Suprapubic skin (tissue), 4 donors: ENCODE data around the gene NRXN3. TPM values are rescaled to one million over a fixed set of nuclear protein-coding genes. Genes with fewer than 3 reads are reported as not detected.

Source experiments
- DNase-seq, 2 donors: peaks; one replicate each; pipeline ENCODE4 v3.0.0-alpha.2; 2019; ENCODE audit warnings: low spot score in 2 of 2
- H3K27ac ChIP-seq: fragments of 200-600 bp; sonication (generic); one replicate; pipeline ENCODE4 v1.5.1; 2019
- H3K27me3 ChIP-seq: fragments of 200-600 bp; sonication (generic); one replicate; pipeline ENCODE4 v1.5.1; 2019
- H3K36me3 ChIP-seq: fragments of 200-600 bp; sonication (generic); one replicate; pipeline ENCODE4 v1.5.1; 2019
- H3K4me1 ChIP-seq: fragments of 200-600 bp; sonication (generic); one replicate; pipeline ENCODE4 v1.5.1; 2019
- H3K4me3 ChIP-seq: fragments of 200-600 bp; sonication (generic); one replicate; pipeline ENCODE4 v1.5.1; 2019; ENCODE audit warnings: mild to moderate bottlenecking
- H3K9me3 ChIP-seq: fragments of 200-600 bp; sonication (generic); one replicate; pipeline ENCODE4 v1.5.1; 2019
- CTCF ChIP-seq, 2 donors: fragments of 200-600 bp in 1 of 2; fragments of 450-650 bp in 1 of 2; sonication (generic) in 1 of 2; IDR thresholded peaks; one replicate each; pipeline ENCODE4 v1.5.1; 2016 to 2019; ENCODE audit warnings: antibody characterized with exemption in 2 of 2, mild to moderate bottlenecking in 1 of 2, moderate library complexity in 1 of 2
- EP300 ChIP-seq: sonication (generic); formaldehyde crosslinking; IDR thresholded peaks from one replicate; pipeline ENCODE4 v1.6.1; 2017; ENCODE audit warnings: antibody characterized with exemption
- POLR2A ChIP-seq, 2 donors: fragments of 450-650 bp; IDR thresholded peaks; one replicate each; pipeline ENCODE4 v1.6.1; 2017; ENCODE audit warnings: antibody characterized with exemption in 2 of 2, mild to moderate bottlenecking in 2 of 2, moderate library complexity in 2 of 2
- POLR2AphosphoS5 ChIP-seq, 3 donors: sonication (generic); formaldehyde crosslinking; IDR thresholded peaks; one replicate each; pipeline ENCODE4 v1.6.1; 2017; ENCODE audit warnings: antibody characterized with exemption in 3 of 3
- WGBS: methylation state at CpG from one replicate; pipeline ENCODE4 v1.1.5; 2018; 5-methylcytosine and 5-hydroxymethylcytosine counted together
- total RNA-seq, 4 donors: library from RNA; depleted of rRNA; stranded (reverse); fragments of >200 nt; gene quantifications; one replicate each; pipeline ENCODE4 v1.1.0, GENCODE V29; 2016

The NRXN3 gene
- total RNA-seq, 4 donors from 2014 or later, result 0.79 to 4.3 (median 3.3) TPM

GRCh38 chr14:79293482-79294177 is 1123.5 kb downstream of the NRXN3 start:
- no peak overlapping the region for H3K27ac ChIP-seq

GRCh38 chr14:79294499-79294898 is 1124.3 kb downstream of the NRXN3 start:
- no peaks in the 10 kb centered on the region for H3K9me3 ChIP-seq
- DNase-seq, result no peak
- no peak for TF ChIP-seq POLR2AphosphoS5 (IDR thresholded peaks at IDR 0.05)
- TF ChIP-seq EP300, result no peak
- TF ChIP-seq POLR2A (IDR thresholded peaks at IDR 0.05), result no peak
- TF ChIP-seq CTCF (IDR thresholded peaks at IDR 0.05), result no peak
- H3K4me3 ChIP-seq, result no peak overlapping the region
- no peak overlapping the region for H3K27ac ChIP-seq
- no peaks in the 10 kb centered on the region for H3K4me1 ChIP-seq
- H3K36me3 ChIP-seq, result no peaks in the 10 kb centered on the region
- no peaks in the 10 kb centered on the region for H3K27me3 ChIP-seq

More at GRCh38 chr14:79293482-79294177, 1123.5 kb downstream of the NRXN3 start:
- H3K4me3 ChIP-seq, result no peak overlapping the region
- TF ChIP-seq POLR2A (IDR thresholded peaks at IDR 0.05) (no peak), EP300 (no peak), POLR2AphosphoS5 (IDR thresholded peaks at IDR 0.05) (no peak), CTCF (IDR thresholded peaks at IDR 0.05) (no peak)
- H3K36me3 ChIP-seq, result no peaks in the 10 kb centered on the region
- no peak for DNase-seq
- H3K4me1 ChIP-seq, result no peaks in the 10 kb centered on the region
- 63% methylated on average over 11 of the region's 11 CpGs for WGBS
- H3K9me3 ChIP-seq, result no peaks in the 10 kb centered on the region
- H3K27me3 ChIP-seq, result no peaks in the 10 kb centered on the region

GRCh38 chr14:79295385-79295784 is 1125.2 kb downstream of the NRXN3 start:
- Histone ChIP-seq H3K27me3 (no peaks in the 10 kb centered on the region), H3K4me1 (no peaks in the 10 kb centered on the region), H3K36me3 (no peaks in the 10 kb centered on the region), H3K4me3 (no peak overlapping the region), H3K27ac (no peak overlapping the region), H3K9me3 (no peaks in the 10 kb centered on the region)
- DNase-seq, result no peak
- TF ChIP-seq POLR2AphosphoS5 (IDR thresholded peaks at IDR 0.05), result no peak
- TF ChIP-seq CTCF (IDR thresholded peaks at IDR 0.05), result no peak
- TF ChIP-seq EP300, result no peak
- no peak for TF ChIP-seq POLR2A (IDR thresholded peaks at IDR 0.05)

GRCh38 chr14:79298373-79298772 is 1128.2 kb downstream of the NRXN3 start:
- no peak overlapping the region for H3K4me3 ChIP-seq
- no peaks in the 10 kb centered on the region for H3K27me3 ChIP-seq
- H3K4me1 ChIP-seq, result no peaks in the 10 kb centered on the region
- DNase-seq, result no peak
- H3K9me3 ChIP-seq, result no peaks in the 10 kb centered on the region
- 64% methylated on average over 4 of the region's 4 CpGs for WGBS
- TF ChIP-seq POLR2AphosphoS5 (IDR thresholded peaks at IDR 0.05) (no peak), POLR2A (IDR thresholded peaks at IDR 0.05) (no peak), EP300 (no peak), CTCF (IDR thresholded peaks at IDR 0.05) (no peak)
- H3K27ac ChIP-seq, result no peak overlapping the region
- no peaks in the 10 kb centered on the region for H3K36me3 ChIP-seq

- Histone ChIP-seq H3K9me3 (no peaks in the 10 kb centered on the region), H3K4me3 (no peak overlapping the region), H3K4me1 (no peaks in the 10 kb centered on the region), H3K36me3 (no peaks in the 10 kb centered on the region), H3K27me3 (no peaks in the 10 kb centered on the region), H3K27ac (no peak overlapping the region)
- WGBS, result 84% methylated on average over 1 of the region's 1 CpG
- no peak for TF ChIP-seq POLR2AphosphoS5 (IDR thresholded peaks at IDR 0.05)
- no peak for TF ChIP-seq CTCF (IDR thresholded peaks at IDR 0.05)
- no peak for TF ChIP-seq POLR2A (IDR thresholded peaks at IDR 0.05)
- TF ChIP-seq EP300, result no peak
- DNase-seq, result no peak
These were observed 1129.0 kb downstream of the NRXN3 start for GRCh38 chr14:79299162-79299561.
